HepG2 (cell line): ENCODE measurements around the gene ZNF678. TPM values are rescaled to one million over a fixed set of nuclear protein-coding genes. Genes with fewer than 3 reads are reported as not detected.
"Not testable (repeated sequence)": the region's sequence is repeated elsewhere in the genome, so short reads cannot be mapped to it uniquely, and the experiment has no call there.

Experiments used
- ATAC-seq: fragments of 200-7000 bp; cut with Tn5 transposase; 3 replicates; pipeline ENCODE4 v1.9.1; 2020; ENCODE audit warnings: mild to moderate bottlenecking, moderate library complexity
- BruUV-seq: library from RNA; stranded (reverse); fragments of 400-500 nt; replicated peaks from 2 replicates; lab custom pipeline; 2021; lab: Mats Ljungman, UMichigan
- CTCF ChIA-PET: fragments of 300-600 bp; formaldehyde crosslinking; extraction: SDS; loops from one replicate; lab custom pipeline; 2021; ENCODE audit warnings: low total read pairs, inconsistent platforms, low intra/inter-chr PET ratio; lab: Yijun Ruan, JAX
- POLR2A ChIA-PET: fragments of 350-600 bp; sonication (Branson Sonifier 250); formaldehyde crosslinking; loops from one replicate; lab custom pipeline; 2020; ENCODE audit warnings: antibody characterized with exemption, inconsistent platforms; lab: Yijun Ruan, JAX
- DNase-seq: peaks from one replicate; pipeline ENCODE4 v3.0.0-alpha.2; 2015; ENCODE audit warnings: low spot score
- FAIRE-seq: peaks from 3 replicates; lab custom pipeline; 2011; peaks lifted over from hg19 to GRCh38; lab: Jason Lieb, UNC
- H2AFZ ChIP-seq: one replicate; pipeline ENCODE4 v1.6.1; 2011; ENCODE audit warnings: low read length, inconsistent platforms
- H3K27ac ChIP-seq: fragments of 300-600 bp; 3 replicates; pipeline ENCODE4 v1.8.0; 2011; ENCODE audit warnings: mixed run types, mild to moderate bottlenecking, mixed read lengths, low read length, inconsistent platforms; ENCODE audit not compliant: insufficient read depth; ENCODE audit errors: extremely low read length
- H3K27me3 ChIP-seq, 2 experiments: fragments of 200-600 bp in 1 of 2; 2 replicates in 1 of 2; 3 replicates in 1 of 2; pipeline versions ENCODE4 v1.6.0 to v1.8.0; 2011; ENCODE audit warnings: low read length in 2 of 2, mild to moderate bottlenecking in 2 of 2, moderate library complexity in 2 of 2, inconsistent platforms in 1 of 2; ENCODE audit not compliant: insufficient read depth in 2 of 2, control insufficient read depth in 1 of 2
- H3K36me3 ChIP-seq, 2 experiments: fragments of 200-600 bp in 1 of 2; replicated peaks in 1 of 2; 2 replicates in 1 of 2; 3 replicates in 1 of 2; pipeline versions ENCODE4 v1.5.1 to v1.8.0; 2011; ENCODE audit warnings: low read length in 2 of 2, inconsistent platforms in 1 of 2; ENCODE audit not compliant: insufficient read depth in 2 of 2, control insufficient read depth in 1 of 2
- H3K4me1 ChIP-seq: 2 replicates; pipeline ENCODE4 v1.5.1; 2012; ENCODE audit warnings: low read length, inconsistent platforms; ENCODE audit not compliant: insufficient read depth
- H3K4me2 ChIP-seq: 2 replicates; pipeline ENCODE4 v1.6.0; 2011; ENCODE audit warnings: low read depth, low read length, inconsistent platforms
- H3K4me3 ChIP-seq, 3 experiments: fragments of 200-600 bp in 1 of 3; sonication (generic), shearing (Covaris generic) in 1 of 3; replicated peaks in 1 of 3; 2 replicates each; pipeline ENCODE4 v1.5.1; 2011 to 2016; ENCODE audit warnings: low read length in 3 of 3, inconsistent platforms in 2 of 3, low read depth in 2 of 3, mild to moderate bottlenecking in 2 of 3, control low read depth in 1 of 3, mixed read lengths in 1 of 3; ENCODE audit not compliant: insufficient read depth in 1 of 3
- H3K79me2 ChIP-seq: one replicate; pipeline ENCODE4 v1.6.1; 2011; ENCODE audit warnings: low read length, inconsistent platforms; ENCODE audit not compliant: insufficient read depth
- H3K9ac ChIP-seq: 2 replicates; pipeline ENCODE4 v1.6.0; 2011; ENCODE audit warnings: mild to moderate bottlenecking, low read depth, low read length, inconsistent platforms; ENCODE audit not compliant: insufficient read depth
- H3K9me3 ChIP-seq: 2 replicates; pipeline ENCODE4 v1.5.1; 2012; ENCODE audit warnings: mild to moderate bottlenecking, low read length
- H4K20me1 ChIP-seq: 2 replicates; pipeline ENCODE4 v1.6.0; 2011; ENCODE audit warnings: inconsistent platforms, mild to moderate bottlenecking, low read length, moderate library complexity; ENCODE audit not compliant: insufficient read depth
- LRRFIP1 ChIP-seq: sonication (generic); formaldehyde crosslinking; conservative IDR thresholded peaks from 2 replicates; pipeline ENCODE4 v1.4.0; 2020; ENCODE audit warnings: missing genetic modification reagents
- NKX3-1 ChIP-seq: sonication (generic); formaldehyde crosslinking; IDR thresholded peaks from 2 replicates; pipeline ENCODE4 v1.5.0; 2020; ENCODE audit warnings: missing genetic modification reagents
- ZFYVE20 ChIP-seq: sonication (generic); formaldehyde crosslinking; IDR thresholded peaks from 2 replicates; pipeline ENCODE4 v1.8.0; 2023; ENCODE audit warnings: low read depth, mild to moderate bottlenecking, moderate library complexity, missing genetic modification reagents, borderline replicate concordance
- ZNF20 ChIP-seq: sonication (generic); formaldehyde crosslinking; IDR thresholded peaks from 2 replicates; pipeline ENCODE4 v1.4.0; 2020; ENCODE audit warnings: mild to moderate bottlenecking, moderate library complexity, missing genetic modification reagents
- ZNF616 ChIP-seq: sonication (generic); formaldehyde crosslinking; IDR thresholded peaks from 2 replicates; pipeline ENCODE4 v1.5.0; 2020; ENCODE audit warnings: low read depth, mild to moderate bottlenecking, missing genetic modification reagents
- WGBS: methylation state at CpG from one replicate; pipeline ENCODE4 v1.1.6; 2017; ENCODE audit warnings: low lambda C conversion rate; 5-methylcytosine and 5-hydroxymethylcytosine counted together
- in situ Hi-C: cut with HindIII; loops from 2 replicates; pipeline ENCODE4 v1.10.0; 2017; ENCODE audit warnings: low pct_unique_long_range_greater_than_20kb; ENCODE audit not compliant: extremely low pct_ligation_motif_present
- intact Hi-C: fragments of 100-400 bp; cut with micrococcal nuclease; formaldehyde crosslinking; loops from one replicate; pipeline ENCODE4 v1.10.0; 2022; ENCODE audit not compliant: unreplicated experiment
- polyA plus RNA-seq, 8 experiments: library from polyadenylated mRNA; depleted of rRNA in 3 of 8; stranded (reverse) in 7 of 8; unstranded in 1 of 8; fragments of >200 nt; fragmentation: Illumina TruSeq in 4 of 8; extraction: Trizol in 4 of 8; gene quantifications; 2 replicates each; pipeline versions ENCODE4 v1.2.1 to v1.2.3, GENCODE V29; 2011 to 2016; ENCODE audit warnings: low read depth in 4 of 8, missing spikeins in 1 of 8, mixed read lengths in 1 of 8; ENCODE audit not compliant: insufficient read depth in 1 of 8
- total RNA-seq, 5 experiments: library from RNA; depleted of rRNA; stranded (reverse); fragments of >200 nt; fragmentation: Illumina TruSeq; extraction: Trizol; gene quantifications; 2 replicates each; pipeline ENCODE4 v1.2.3, GENCODE V29; 2016; ENCODE audit warnings: low read depth in 1 of 5

The ZNF678 gene
- total and polyA plus RNA-seq, 2 of the 13 experiments (the other 11 are each of a cell fraction or from before 2014, with no cell fraction given): 2.0 to 7.6 TPM

GRCh38 chr1:227587968-227588367 lies 24.6 kb downstream of the ZNF678 start (continued):
- TF ChIP-seq ZFYVE20: no peak
- no peak for TF ChIP-seq LRRFIP1
- TF ChIP-seq NKX3-1 (CRISPR knock-in tag): no peak
- no peak for TF ChIP-seq ZNF616 (CRISPR knock-in tag)
- TF ChIP-seq ZNF20 (CRISPR knock-in tag): no peak

GRCh38 chr1:227588769-227589168 lies 25.4 kb downstream of the ZNF678 start:
- intact Hi-C loops, H3K36me3 ChIP-seq, in situ Hi-C loops: not testable (repeated sequence)

GRCh38 chr1:227589777-227590176 lies 26.4 kb downstream of the ZNF678 start:
- H3K4me3 ChIP-seq, intact Hi-C loops, POLR2A ChIA-PET, H4K20me1 ChIP-seq, ATAC-seq, H3K27me3 ChIP-seq, BruUV-seq, CTCF ChIA-PET, H2AFZ ChIP-seq, in situ Hi-C loops, H3K36me3 ChIP-seq, H3K79me2 ChIP-seq, H3K4me2 ChIP-seq, H3K9ac ChIP-seq, H3K4me1 ChIP-seq, FAIRE-seq, DNase-seq, H3K27ac ChIP-seq: not testable (repeated sequence)
- H3K9me3 ChIP-seq: peaks cover 24% of the 10 kb centered on the region; the same call in 1 of the 2 replicates
- WGBS: 98% methylated on average over 4 of the region's 4 CpGs

More at GRCh38 chr1:227588769-227589168, 25.4 kb downstream of the ZNF678 start:
- H3K79me2 ChIP-seq, H3K4me2 ChIP-seq, H3K27ac ChIP-seq, DNase-seq, ATAC-seq, BruUV-seq, H3K4me3 ChIP-seq, H3K9ac ChIP-seq, POLR2A ChIA-PET, CTCF ChIA-PET, H2AFZ ChIP-seq, FAIRE-seq, H3K4me1 ChIP-seq, H3K27me3 ChIP-seq, H4K20me1 ChIP-seq: not testable (repeated sequence)
- WGBS: 100% methylated on average over 1 of the region's 1 CpG
- H3K9me3 ChIP-seq: peaks cover 23% of the 10 kb centered on the region; the same call in 1 of the 2 replicates

GRCh38 chr1:227596222-227596621 lies 32.9 kb downstream of the ZNF678 start:
- H3K36me3 ChIP-seq, POLR2A ChIA-PET, H2AFZ ChIP-seq, BruUV-seq, H3K27ac ChIP-seq, H3K9ac ChIP-seq, H3K4me3 ChIP-seq, CTCF ChIA-PET, H3K4me2 ChIP-seq, in situ Hi-C loops, ATAC-seq, H3K27me3 ChIP-seq, H4K20me1 ChIP-seq, H3K79me2 ChIP-seq, intact Hi-C loops, FAIRE-seq, DNase-seq, H3K4me1 ChIP-seq: not testable (repeated sequence)
- WGBS: 73% methylated on average over 6 of the region's 6 CpGs
- peaks cover 42% of the 10 kb centered on the region for H3K9me3 ChIP-seq
